Activated CD4-positive, CD25-positive, alpha-beta regulatory T cell treated with anti-CD3 and anti-CD28 coated beads, Interleukin-2, amount 50 U/mL, for 16 hours (primary cell): ENCODE measurements around the gene SYTL3.

Experiments
- DNase-seq: peaks from one replicate; pipeline ENCODE4 v3.0.0-alpha.2; 2020; ENCODE audit warnings: low read depth, low spot score

SYTL3 gene

DNA sequence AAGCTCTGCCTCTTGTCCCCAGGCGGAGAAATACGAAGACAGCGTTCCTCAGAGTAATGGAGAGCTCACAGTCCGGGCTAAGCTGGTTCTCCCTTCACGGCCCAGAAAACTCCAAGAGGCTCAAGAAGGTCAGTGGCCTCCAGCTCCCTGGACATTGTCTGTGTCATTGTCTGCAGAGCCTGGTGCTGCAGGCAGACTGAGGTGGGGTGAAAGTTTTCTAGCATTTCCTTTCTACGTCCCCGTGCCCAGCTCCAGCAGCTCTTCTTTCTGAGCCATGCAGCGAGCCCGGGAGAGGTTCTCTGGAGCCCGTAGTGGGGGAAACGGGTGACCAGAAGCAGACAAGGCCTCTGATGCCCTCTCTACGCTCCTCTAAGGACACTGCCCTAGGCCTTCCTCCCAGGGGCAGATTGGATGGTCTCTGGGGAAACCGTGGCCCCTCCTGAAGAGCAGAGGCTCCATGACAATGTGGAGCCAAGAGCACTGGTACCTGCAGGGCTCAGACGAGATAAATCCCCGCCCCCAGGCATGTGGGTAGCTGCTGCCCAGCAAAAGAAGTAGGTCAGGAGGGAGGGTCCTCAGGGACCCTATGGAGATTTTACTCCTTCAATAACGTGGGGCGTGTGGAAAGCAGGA, 110.9 kb downstream of the SYTL3 start:
- DNase-seq, result no peak

DNA sequence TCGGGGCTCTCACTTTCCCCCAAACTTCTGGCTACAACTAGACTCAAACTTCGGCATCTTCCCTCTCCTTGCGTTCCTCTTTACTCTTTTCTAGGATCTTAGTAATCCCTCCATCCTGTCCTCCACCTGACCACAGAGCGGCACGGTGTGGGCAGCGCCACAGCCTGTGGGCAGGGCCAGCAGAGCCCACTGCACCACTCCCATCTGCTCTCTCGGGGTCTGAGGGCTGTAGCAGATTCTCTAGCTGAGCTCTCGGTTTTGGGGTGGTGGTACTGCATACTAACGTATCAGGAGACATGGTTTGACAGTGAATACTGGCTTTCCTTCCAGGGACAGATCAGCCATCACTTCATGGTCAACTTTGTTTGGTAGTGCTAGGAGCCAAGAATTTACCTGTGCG, 111.9 kb downstream of the SYTL3 start:
- DNase-seq, result no peak

DNA sequence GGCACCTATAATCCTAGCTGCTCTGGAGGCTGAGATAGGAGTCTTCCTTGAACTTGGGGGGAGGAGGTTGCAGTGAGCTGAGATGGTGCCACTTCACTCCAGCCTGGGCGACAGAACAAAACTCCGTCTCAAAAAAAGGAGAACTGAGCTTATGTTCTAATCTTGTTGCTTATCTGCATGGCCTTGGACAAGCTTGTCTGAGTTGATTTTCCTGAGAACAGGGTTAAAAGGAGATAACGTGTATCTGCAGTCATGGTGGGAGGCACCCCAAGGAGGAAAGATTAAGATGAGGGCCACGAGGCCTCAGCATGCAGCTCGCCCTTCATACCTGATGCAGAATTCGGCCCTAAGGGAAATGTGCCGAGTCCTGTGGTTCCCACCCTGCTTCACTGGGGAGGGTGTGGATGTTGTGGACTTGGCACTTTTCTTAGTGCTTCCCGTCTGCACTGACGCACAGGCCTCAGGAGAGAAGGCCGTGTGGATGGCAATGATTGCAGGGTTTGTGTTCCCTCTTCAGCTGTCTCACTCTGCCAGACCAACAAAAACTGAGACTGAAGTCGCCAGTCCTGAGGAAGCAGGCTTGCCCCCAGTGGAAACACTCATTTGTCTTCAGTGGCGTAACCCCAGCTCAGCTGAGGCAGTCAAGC, 113.1 kb downstream of the SYTL3 start:
- no peak for DNase-seq

DNA sequence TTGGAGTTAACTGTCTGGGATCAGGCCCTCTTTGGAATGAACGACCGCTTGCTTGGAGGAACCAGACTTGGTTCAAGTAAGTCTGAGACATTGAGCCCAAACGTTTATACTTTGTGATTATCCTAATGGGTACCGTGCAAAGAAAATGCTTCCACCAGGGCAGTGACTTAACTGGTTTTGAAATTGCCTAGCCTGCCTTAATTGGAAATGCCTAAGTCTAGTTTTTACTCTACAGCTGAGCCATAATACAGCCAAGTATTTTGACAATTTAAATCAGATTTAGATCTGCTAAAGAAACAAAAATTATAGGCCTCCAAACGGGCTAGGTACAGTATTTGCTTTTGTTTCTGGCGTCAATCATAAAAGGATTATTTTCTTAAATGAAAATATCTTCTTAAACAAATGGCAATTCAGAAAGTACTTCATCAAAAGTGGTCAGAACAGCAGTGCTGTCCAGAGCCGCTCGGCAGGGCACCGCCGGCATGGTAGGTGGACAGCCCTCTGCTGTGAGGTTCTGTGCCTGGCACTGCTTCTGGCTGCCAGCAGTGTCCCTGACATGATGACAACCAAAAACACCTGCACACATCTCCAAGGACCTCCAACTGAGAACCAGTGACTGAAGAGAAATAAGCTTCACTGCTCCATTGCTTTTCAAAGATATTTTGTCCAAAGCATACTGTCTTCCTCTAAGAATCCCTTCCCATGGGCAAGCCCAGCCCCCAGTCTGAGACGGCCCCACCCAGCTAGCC, 113.8 kb downstream of the SYTL3 start:
- DNase-seq, result no peak

DNA sequence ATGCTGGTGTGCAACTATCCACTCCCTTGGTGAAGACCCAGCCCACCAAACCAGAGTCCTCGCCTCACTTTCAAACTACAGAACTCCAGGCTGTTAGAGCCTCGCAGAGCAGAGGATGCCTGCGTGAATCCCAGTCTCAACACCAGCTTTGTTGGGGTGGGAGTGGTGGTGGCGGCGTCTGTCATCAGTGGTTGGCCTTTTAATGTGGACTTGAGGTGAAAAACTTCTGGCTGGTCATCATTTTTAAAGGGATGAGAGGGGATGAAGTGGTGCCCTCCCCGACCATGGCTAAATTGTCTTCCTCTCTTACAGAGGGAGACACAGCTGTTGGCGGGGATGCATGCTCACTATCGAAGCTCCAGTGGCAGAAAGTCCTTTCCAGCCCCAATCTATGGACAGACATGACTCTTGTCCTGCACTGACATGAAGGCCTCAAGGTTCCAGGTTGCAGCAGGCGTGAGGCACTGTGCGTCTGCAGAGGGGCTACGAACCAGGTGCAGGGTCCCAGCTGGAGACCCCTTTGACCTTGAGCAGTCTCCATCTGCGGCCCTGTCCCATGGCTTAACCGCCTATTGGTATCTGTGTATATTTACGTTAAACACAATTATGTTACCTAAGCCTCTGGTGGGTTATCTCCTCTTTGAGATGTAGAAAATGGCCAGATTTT, 114.5 kb downstream of the SYTL3 start:
- no peak for DNase-seq

DNA sequence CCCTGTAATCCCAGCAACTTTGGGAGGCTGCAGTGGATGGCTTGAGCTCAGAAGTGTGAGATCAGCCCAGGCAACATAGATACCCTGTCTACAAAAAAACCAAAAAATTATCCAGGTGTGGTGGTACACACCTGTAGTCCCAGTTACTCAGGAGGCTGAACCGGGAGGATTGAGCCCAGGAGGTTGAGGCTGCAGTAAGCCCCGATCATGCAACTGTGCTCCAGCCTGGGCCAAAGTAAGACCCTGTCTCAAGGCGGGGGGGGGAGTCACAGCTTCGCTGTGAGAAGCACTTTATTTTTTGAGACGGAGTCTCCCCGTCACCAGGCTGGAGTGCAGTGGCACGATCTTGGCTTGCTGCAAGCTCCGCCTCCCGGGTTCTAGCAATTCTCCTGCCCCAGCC, 115.1 kb downstream of the SYTL3 start:
- no peak for DNase-seq

DNA sequence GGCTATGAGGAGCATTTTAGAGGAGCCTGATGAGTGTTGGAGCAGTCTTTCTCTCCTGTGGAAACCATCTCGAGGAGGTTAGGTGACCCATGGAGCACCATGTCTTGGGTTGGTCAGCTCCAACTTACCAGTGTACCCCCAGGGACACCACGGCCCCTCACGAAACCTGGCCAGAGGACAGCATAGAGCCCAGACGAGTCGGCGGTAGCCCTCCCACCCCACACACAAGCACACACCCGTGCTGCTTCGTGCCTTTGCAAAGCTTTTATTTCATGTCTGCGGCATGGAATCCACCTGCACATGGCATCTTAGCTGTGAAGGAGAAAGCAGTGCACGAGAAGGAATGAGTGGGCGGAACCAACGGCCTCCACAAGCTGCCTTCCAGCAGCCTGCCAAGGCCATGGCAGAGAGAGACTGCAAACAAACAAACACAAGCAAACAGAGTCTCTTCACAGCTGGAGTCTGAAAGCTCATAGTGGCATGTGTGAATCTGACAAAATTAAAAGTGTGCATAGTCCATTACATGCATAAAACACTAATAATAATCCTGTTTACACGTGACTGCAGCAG, 115.7 kb downstream of the SYTL3 start:
- DNase-seq, result no peak

DNA sequence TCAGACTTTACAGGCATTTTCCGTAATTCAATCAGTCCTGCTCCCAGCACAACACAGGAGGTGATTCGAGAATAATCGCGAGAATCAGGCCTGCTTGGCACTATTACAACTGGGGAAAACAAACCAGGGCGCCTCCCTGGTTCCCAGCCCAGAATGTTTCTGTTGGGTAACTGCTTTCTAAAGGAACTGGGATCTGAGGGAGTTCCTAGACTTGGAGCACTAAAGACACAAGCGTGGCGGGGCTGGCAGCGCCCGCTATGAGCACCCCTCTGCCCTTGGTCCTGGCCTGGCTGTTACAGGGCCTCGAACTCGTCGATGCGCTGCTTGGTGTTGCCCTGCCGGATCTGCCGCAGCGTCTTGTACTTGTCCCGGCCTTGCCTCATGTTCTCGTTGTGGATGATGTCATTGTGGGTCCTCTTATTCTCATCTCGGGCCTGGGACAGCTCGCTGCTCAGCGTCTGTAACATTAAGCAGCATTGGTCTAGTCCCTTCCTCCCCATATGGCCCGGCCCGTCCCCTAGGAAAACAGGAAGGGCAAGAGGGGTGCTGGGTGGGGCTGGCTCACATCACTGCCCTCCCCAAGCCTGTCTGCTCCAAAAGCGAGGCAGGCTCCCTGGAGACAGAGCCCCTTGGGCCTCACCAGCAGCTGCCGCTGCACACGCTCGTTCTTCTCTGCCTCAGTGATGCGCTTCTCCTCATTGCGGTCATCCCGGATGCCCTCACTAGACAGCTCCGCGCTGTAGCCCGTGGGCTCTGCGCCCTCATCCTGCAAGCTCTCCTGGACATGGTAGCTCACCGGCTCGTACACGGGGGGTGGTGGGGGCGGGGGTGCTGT, 117.0 kb downstream of the SYTL3 start:
- no peak for DNase-seq

DNA sequence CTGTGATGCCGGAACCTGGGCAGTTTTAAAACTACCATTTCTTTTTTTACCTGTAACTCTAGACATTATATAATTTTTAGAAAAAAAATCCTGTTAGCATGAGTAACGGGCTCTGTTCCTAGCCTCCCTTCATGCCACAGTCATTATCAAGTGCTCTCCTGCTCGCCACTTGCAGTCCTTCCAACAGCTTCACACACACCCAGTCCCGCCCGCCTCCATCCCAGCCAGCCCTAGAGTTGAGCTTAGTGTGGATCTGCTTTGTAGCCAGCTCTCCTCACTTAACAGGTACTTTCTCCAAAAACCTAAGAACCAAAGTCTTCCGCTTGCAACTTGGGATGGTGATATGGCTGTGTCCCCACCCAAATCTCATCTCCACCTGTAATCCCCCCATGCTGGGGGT, 117.9 kb downstream of the SYTL3 start:
- no peak for DNase-seq

DNA sequence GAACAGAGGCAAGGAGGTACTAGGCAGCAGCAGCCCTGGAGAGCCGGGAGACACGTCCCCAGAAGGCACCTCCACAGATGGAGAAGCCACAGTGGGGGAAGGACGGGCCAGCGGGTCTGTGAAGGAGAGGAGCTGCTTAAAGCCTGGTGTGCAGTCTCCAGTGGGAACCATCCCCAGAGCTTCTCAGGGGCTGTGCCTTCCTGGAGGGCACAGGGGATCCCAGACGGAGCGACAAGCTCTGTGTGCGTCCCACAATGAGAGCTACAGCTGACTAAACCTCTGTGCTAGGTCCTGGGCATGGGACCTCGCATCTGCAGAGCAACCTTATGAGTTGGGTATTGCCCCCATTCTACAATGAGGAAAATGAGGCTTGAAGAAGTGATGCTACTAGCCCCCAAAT, 118.6 kb downstream of the SYTL3 start:
- no peak for DNase-seq

DNA sequence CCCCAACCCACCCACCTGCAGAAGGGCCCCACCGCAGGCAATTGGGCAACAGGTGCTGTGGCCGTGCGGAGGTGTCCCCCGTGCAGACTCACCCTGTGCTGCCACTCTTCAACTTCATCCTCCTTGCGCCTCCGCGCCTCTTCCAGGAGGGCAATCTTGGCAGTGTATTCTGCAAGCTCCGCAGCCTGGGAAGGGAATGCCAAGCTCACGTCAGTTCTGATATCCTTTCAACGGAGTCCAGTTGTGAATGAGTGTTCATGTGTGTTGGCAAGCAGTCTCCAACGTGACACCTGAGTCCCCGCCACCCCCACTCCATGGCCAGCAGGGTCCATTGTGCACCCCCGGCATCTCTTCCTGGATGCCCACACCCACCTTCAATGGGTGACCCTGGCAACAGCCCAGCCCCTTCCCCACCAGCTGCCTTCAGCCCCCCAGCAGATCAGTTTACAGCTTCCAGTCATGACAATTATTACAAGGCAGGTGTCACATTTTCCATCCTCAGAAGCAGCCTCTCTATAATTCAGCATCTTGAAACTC, 119.4 kb downstream of the SYTL3 start:
- no peak for DNase-seq

DNA sequence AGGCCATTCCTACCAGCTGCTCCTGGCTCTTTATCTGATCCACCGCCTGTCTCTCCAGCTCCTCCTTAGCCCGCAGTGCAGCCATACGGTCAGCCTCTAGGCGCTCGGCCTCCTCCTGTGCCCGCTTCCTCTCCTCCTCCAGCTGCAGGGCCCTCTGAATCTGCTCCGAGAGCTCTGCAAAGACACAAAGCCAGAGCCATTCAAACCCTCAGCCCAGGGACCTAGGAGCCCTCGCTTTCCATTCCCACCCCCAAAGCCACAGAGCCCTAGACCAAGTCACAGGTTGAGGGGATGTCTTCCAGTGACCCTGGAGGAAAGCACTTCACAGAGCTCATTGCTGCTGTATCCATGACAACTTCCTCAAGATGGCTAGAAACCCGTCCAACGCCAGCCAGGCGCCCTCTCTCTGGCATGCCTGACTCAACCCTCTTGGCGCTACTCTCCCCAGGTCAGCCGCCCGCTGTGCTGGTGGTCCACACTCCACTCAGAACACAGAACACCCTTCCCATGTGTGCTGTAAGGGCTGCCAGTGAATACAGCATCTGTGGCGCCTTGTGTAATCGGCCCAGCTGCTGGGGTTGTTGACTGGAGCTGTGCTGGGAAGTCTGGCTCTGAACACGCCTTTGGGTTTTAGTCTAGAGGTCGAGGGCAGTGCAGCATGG, 120.0 kb downstream of the SYTL3 start:
- DNase-seq, result no peak

DNA sequence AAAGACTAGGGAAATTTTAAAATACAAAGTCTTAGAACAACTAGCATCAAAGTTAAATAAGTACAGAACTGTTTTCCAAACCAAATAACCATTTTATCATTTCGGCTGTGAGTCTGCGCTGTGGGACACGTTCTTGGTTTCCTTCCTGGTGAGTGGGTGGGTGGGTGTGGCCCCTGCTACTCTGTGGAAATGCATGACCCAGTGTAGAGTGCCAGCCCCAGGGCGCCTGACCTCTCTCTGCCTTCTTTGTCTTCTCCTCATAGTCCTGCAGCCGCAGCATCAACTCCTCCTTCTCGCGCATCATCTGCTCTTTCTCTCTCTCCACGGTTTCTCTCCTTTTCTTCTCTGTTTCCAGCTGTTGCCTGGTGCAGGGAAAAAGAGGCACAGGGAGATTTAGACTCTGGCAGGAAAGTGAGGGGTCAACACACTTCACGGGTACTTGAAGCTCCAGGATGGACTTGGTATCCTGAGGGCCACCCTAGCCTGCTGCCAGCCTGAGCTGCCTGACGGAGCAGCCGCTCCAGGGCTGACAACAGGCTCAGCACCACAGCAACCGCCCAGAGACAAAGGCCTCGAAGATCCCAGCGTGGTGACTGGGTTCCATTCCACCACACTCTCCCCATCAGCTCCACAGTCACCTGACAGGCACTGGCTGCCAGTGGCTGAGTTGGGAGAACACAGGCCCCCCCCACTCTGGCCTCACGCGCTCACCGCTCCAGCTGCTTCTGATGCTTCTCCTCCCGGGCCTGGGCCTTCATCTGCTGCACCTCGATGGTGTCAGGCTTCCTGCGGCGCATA, 120.9 kb downstream of the SYTL3 start:
- DNase-seq, result no peak

DNA sequence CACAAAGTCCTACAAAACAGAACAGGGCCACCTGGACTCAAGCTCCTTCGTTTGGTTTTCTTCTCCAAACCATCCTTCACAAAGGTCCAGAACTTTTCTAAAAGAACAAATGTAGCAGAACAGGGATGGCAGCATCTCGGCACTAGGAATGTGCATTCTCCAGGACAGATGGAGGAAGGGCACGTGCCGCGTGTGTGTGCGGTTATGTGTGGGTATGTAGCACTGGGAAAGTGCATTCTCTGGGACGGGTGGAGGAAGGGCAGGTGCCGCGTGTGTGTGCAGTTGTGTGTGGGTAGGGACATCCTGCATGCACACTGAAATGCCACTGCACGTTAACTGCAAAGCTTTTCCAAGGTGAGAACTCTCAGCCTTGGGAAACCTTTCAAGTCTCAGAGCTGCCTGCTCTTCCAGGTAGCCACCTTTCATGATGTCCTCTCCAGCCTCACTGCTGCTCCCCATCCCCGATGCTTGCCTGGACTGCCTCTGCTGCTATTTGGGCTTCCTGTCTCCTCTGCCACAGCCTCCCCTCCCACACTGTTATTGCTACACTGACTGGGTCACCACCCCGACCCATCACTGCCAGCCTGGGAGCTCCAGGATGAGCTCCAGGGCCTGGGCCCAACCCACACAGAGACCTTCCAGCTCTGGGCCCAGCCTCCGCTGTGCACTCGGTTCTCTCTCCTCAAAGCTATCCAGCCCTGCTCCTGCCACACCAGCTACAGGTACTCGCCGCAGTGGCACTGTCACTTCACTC, 121.7 kb downstream of the SYTL3 start:
- DNase-seq, result no peak

DNA sequence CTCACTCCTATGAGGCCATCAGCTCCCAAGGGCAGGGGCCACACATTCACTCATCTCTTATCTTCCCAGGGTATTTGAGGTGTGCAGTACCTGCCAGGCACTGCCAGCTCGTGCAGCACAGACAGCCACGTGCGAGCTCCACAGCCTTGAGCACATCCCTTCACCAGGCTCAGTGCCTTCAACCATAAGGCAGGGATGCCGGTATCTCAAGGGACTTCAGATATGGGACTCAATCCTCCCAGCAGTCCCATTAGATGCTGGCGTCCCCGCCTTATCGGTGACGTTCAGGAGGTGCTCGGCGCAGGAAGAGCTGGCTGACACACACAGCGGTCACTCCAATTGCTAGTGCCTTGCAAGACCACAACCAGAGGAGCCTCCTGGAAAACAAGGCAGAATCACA, 122.3 kb downstream of the SYTL3 start:
- no peak for DNase-seq

DNA sequence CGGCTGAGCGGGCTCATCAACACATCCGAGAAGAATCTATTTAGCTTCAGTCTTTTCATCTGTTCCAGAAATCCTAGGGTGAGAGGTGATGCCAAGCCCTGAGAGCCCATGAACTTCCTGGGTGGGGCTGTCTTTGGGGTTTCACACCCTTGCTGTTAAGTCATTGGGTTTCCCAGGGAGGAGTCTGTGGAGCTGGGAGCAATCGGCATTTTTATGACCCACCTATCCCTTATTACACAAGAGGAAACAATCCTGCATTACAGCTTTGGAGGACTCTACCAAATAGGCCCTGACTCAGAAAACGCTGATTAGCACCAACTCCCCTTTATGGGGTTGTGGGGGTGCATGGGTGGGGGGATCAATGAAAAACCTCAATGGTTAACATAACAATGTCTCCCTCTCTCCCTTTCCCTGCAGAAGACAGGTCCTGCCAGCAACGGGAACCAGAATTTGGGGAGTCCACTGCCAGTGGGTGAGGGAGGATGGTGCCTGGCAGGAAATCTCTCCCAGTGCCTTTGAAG, 123.1 kb downstream of the SYTL3 start:
- DNase-seq, result no peak

DNA sequence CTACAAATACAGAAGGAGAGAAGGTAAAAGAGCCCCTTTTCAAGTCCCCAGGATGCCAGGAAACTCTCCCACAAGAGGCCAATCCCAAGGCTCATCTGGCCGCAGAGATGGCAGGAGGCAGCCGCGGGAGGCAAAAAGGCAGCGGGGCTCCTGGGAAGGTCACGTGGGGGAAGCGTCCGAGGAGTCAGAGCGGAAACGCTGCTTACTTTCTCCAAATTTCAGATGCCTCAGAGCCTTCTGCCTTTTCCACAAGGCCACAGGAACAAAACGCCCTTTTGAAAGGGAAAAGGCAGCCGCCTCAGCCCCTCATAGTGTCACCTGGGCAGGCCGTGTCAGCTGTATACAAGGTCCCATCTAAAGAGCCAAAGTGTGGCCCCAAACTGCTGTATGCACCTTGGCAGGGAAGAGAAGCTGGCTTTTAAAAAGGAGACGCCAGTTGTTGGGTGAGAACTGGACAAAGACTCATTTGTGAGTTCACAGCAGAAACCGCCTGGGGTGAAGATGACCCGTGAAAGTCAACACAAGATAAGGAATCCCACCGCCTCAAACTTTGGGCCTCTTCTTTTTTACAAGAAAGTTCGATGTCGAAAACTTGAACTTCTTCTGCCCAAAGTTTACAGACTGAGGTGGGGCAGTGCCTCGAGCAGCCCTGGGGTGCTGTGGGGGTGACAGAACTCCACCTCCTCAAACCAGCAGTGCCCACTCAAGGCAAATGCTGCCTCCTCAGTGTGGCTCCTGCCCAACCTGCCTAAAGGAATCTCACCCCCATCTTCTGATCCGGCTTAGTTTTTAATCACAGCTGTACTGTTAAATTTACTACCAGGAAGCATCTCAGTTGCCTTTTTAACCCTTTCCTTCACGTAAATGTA, 124.0 kb downstream of the SYTL3 start:
- DNase-seq, result no peak
